Endothelial cell of umbilical vein (primary cell): ENCODE data around the gene TXK. TPM values are rescaled to one million over a fixed set of nuclear protein-coding genes. Genes with fewer than 3 reads are reported as not detected.
A peak's percentile ranks its signal among the peaks of the same experiment; 100 is the strongest.

Experiments used
- BruUV-seq: library from RNA; stranded (reverse); fragments of 400-500 nt; replicated peaks from 2 replicates; lab custom pipeline; 2021; lab: Mats Ljungman, UMichigan
- CTCF ChIA-PET: fragments of 300-600, 350-600 bp; sonication (Branson Sonifier 250); formaldehyde crosslinking; loops from one replicate; lab custom pipeline; 2021; ENCODE audit warnings: antibody characterized with exemption, inconsistent platforms; lab: Charles Lee
- POLR2A ChIA-PET: fragments of 300-600, 350-600 bp; sonication (Branson Sonifier 250); formaldehyde crosslinking; loops from one replicate; lab custom pipeline; 2021; ENCODE audit warnings: antibody characterized with exemption, inconsistent platforms; lab: Charles Lee
- DNase-seq: peaks from one replicate; pipeline ENCODE4 v3.0.0-alpha.2; 2011; ENCODE audit warnings: low read depth, low spot score
- FAIRE-seq: peaks from 2 replicates; lab custom pipeline; 2011; peaks lifted over from hg19 to GRCh38; lab: Jason Lieb, UNC
- H2AFZ ChIP-seq: 2 replicates; pipeline ENCODE4 v1.6.0; 2012; ENCODE audit warnings: low read depth, low read length, control low read depth, inconsistent platforms
- H3K27ac ChIP-seq: 2 replicates; pipeline ENCODE4 v1.5.1; 2011; ENCODE audit warnings: low read depth, mild to moderate bottlenecking, control low read depth, low read length, moderate library complexity; ENCODE audit not compliant: insufficient read depth
- H3K27me3 ChIP-seq, 2 experiments: 2 replicates each; pipeline versions ENCODE4 v1.6.0 to v1.6.1; 2011; ENCODE audit warnings: low read length in 2 of 2, mixed read lengths in 1 of 2; ENCODE audit not compliant: control insufficient read depth in 2 of 2, insufficient read depth in 2 of 2
- H3K36me3 ChIP-seq, 2 experiments: 2 replicates in 1 of 2; 3 replicates in 1 of 2; pipeline ENCODE4 v1.5.1; 2011; ENCODE audit warnings: low read length in 2 of 2, mild to moderate bottlenecking in 1 of 2, moderate library complexity in 1 of 2; ENCODE audit not compliant: control insufficient read depth in 2 of 2, insufficient read depth in 2 of 2; ENCODE audit errors: extremely low read depth in 1 of 2
- H3K4me1 ChIP-seq: 3 replicates; pipeline ENCODE4 v1.5.1; 2011; ENCODE audit warnings: mild to moderate bottlenecking, low read length; ENCODE audit not compliant: control insufficient read depth, insufficient read depth; ENCODE audit errors: extremely low read depth
- H3K4me2 ChIP-seq: 2 replicates; pipeline ENCODE4 v1.6.1; 2011; ENCODE audit warnings: low read length, control low read depth, mixed read lengths; ENCODE audit not compliant: insufficient read depth
- H3K4me3 ChIP-seq, 3 experiments: fragments of 200-600 bp in 1 of 3; sonication (generic), shearing (Covaris generic) in 1 of 3; replicated peaks in 1 of 3; 2 replicates each; pipeline ENCODE4 v1.5.1; 2011 to 2016; ENCODE audit warnings: control low read depth in 3 of 3, low read length in 3 of 3, mild to moderate bottlenecking in 2 of 3, inconsistent platforms in 1 of 3, low read depth in 1 of 3, moderate library complexity in 1 of 3; ENCODE audit not compliant: insufficient read depth in 1 of 3
- H3K79me2 ChIP-seq: 2 replicates; pipeline ENCODE4 v1.6.0; 2012; ENCODE audit warnings: low read length, inconsistent platforms; ENCODE audit not compliant: control insufficient read depth, insufficient read depth
- H3K9ac ChIP-seq: replicated peaks from 2 replicates; pipeline ENCODE3; 2011; ENCODE audit warnings: low read length, control low read depth; ENCODE audit not compliant: insufficient read depth; ENCODE audit errors: extremely low read depth
- H3K9me1 ChIP-seq: replicated peaks from 3 replicates; pipeline ENCODE4 v1.6.0; 2011; ENCODE audit warnings: mild to moderate bottlenecking, low read length; ENCODE audit not compliant: control insufficient read depth, insufficient read depth; ENCODE audit errors: extremely low read depth
- H3K9me3 ChIP-seq: replicated peaks from 2 replicates; pipeline ENCODE4 v1.5.1; 2012; ENCODE audit warnings: low read length, inconsistent platforms; ENCODE audit not compliant: control insufficient read depth, insufficient read depth
- H4K20me1 ChIP-seq: replicated peaks from 2 replicates; pipeline ENCODE3; 2011; ENCODE audit warnings: mild to moderate bottlenecking, low read length; ENCODE audit not compliant: control insufficient read depth, insufficient read depth; ENCODE audit errors: extremely low read depth
- EZH2 ChIP-seq: IDR thresholded peaks from 2 replicates; pipeline ENCODE4 v1.6.1; 2012; ENCODE audit warnings: borderline replicate concordance, low read depth, mild to moderate bottlenecking, moderate library complexity, low read length, inconsistent platforms; ENCODE audit not compliant: severe bottlenecking
- FOS ChIP-seq: IDR thresholded peaks from 2 replicates; pipeline ENCODE4 v1.6.1; 2011; ENCODE audit warnings: mild to moderate bottlenecking, low read length, moderate library complexity, borderline replicate concordance; ENCODE audit not compliant: insufficient read depth
- GATA2 ChIP-seq: IDR thresholded peaks from 2 replicates; pipeline ENCODE4 v1.7.0; 2011; ENCODE audit warnings: low read depth, mild to moderate bottlenecking, moderate library complexity, mixed read lengths, low read length; ENCODE audit not compliant: insufficient read length, insufficient read depth
- JUN ChIP-seq: IDR thresholded peaks from 2 replicates; pipeline ENCODE4 v1.6.1; 2011; ENCODE audit warnings: borderline replicate concordance, low read depth; ENCODE audit not compliant: insufficient read length, insufficient read depth
- MYC ChIP-seq: IDR thresholded peaks from one replicate; pipeline ENCODE4 v1.6.1; 2011; ENCODE audit warnings: mild to moderate bottlenecking, low read depth, low read length
- POLR2A ChIP-seq: IDR thresholded peaks from 2 replicates; pipeline ENCODE4 v1.6.1; 2012; ENCODE audit warnings: low read depth, mild to moderate bottlenecking, control low read depth, low read length
- POLR2AphosphoS5 ChIP-seq: IDR thresholded peaks from 2 replicates; pipeline ENCODE4 v1.6.1; 2012; ENCODE audit warnings: low read depth, mild to moderate bottlenecking, control low read depth, low read length, moderate library complexity; ENCODE audit not compliant: insufficient read depth
- dilution Hi-C: fragments of 300-500 bp; cut with MboI; formaldehyde crosslinking; loops from one replicate; pipeline ENCODE4 v1.15.0; 2019; ENCODE audit warnings: low sequenced_read_pairs; ENCODE audit not compliant: extremely low pct_ligation_motif_present
- intact Hi-C: fragments of 100-400 bp; cut with micrococcal nuclease; formaldehyde crosslinking; loops from one replicate; pipeline ENCODE4 v1.10.0; 2022
- polyA plus RNA-seq, 4 experiments: library from polyadenylated mRNA; depleted of rRNA in 3 of 4; stranded (reverse) in 3 of 4; unstranded in 1 of 4; fragments of >200 nt; gene quantifications; 2 replicates each; pipeline versions ENCODE4 v1.2.1 to v1.2.3, GENCODE V29; 2011 to 2012; ENCODE audit warnings: missing spikeins in 1 of 4
- total RNA-seq: library from RNA; stranded (reverse); gene quantifications from 2 replicates; pipeline ENCODE4 v1.2.3, GENCODE V29; 2021
- TF ChIP-seq, protein P1 (sequence below): IDR thresholded peaks from 2 replicates; pipeline ENCODE4 v1.6.1; 2011; ENCODE audit not compliant: insufficient read depth, insufficient read length
- TF ChIP-seq, protein P2 (sequence below), 2 donors: IDR thresholded peaks; 1 replicate in 1 of 2; 2 replicates in 1 of 2; pipeline ENCODE4 v1.5.1; 2011; ENCODE audit warnings: low read length in 2 of 2, mild to moderate bottlenecking in 2 of 2, moderate library complexity in 2 of 2, control low read depth in 1 of 2, inconsistent platforms in 1 of 2, low read depth in 1 of 2; ENCODE audit not compliant: insufficient read depth in 1 of 2; ENCODE audit errors: extremely low read depth in 1 of 2

TXK gene
- total and polyA plus RNA-seq, 2 donors (not counting 3 experiments of a cell fraction or from before 2014, with no cell fraction given) = 0.26 to 0.97 TPM

GRCh38 chr4:48078862-48079655 is 55.0 kb downstream of the TXK start:
- H3K9ac ChIP-seq = no peak overlapping the region
- H3K9me1 ChIP-seq = no peaks in the 10 kb centered on the region
- BruUV-seq = no TSS peak
- peak overlapping the region; percentile 37 for H3K27ac ChIP-seq
- H3K27me3 ChIP-seq = no peaks in the 10 kb centered on the region
- DNase-seq = no peak
- peak overlapping the region; percentile 45 for H2AFZ ChIP-seq
- H3K36me3 ChIP-seq = no peaks in the 10 kb centered on the region
- intact Hi-C loops (no loop called here), dilution Hi-C loops (no loop called here)
- peak overlapping the region; percentile 74 for H3K4me2 ChIP-seq
- no peak overlapping the region for H3K4me3 ChIP-seq
- ChIA-PET CTCF (interaction anchor here (0.6 to 1.9 kb wide), 4 partner anchors 44 to 144 kb away, joined by 3 to 10 read pairs (median 3); no protein-coding TSS in a partner anchor), POLR2A (no interaction called here)
- FAIRE-seq = peak; percentile 44
- no peak for TF ChIP-seq EZH2
- H3K79me2 ChIP-seq = no peaks in the 10 kb centered on the region
- H3K9me3 ChIP-seq = no peaks in the 10 kb centered on the region
- peaks cover 28% of the 10 kb centered on the region for H3K4me1 ChIP-seq
- H4K20me1 ChIP-seq = no peaks in the 10 kb centered on the region

- Histone ChIP-seq H3K79me2 (no peaks in the 10 kb centered on the region), H3K4me1 (peaks cover 28% of the 10 kb centered on the region), H3K4me3 (no peak overlapping the region), H3K4me2 (no peak overlapping the region), H4K20me1 (no peaks in the 10 kb centered on the region), H2AFZ (no peak overlapping the region), H3K9ac (no peak overlapping the region), H3K9me1 (no peaks in the 10 kb centered on the region), H3K27me3 (no peaks in the 10 kb centered on the region), H3K9me3 (no peaks in the 10 kb centered on the region), H3K27ac (no peak overlapping the region), H3K36me3 (no peaks in the 10 kb centered on the region)
- no TSS peak for BruUV-seq
- DNase-seq (no peak), FAIRE-seq (no peak)
- no peak for TF ChIP-seq GATA2
- TF ChIP-seq POLR2A = no peak
- no peak for TF ChIP-seq POLR2AphosphoS5
- TF ChIP-seq JUN = no peak
- TF ChIP-seq, protein P1, sequence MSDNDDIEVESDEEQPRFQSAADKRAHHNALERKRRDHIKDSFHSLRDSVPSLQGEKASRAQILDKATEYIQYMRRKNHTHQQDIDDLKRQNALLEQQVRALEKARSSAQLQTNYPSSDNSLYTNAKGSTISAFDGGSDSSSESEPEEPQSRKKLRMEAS = no peak
- no peak for TF ChIP-seq FOS
- no peak for TF ChIP-seq EZH2
- TF ChIP-seq MYC = no peak
- TF ChIP-seq, protein P2, sequence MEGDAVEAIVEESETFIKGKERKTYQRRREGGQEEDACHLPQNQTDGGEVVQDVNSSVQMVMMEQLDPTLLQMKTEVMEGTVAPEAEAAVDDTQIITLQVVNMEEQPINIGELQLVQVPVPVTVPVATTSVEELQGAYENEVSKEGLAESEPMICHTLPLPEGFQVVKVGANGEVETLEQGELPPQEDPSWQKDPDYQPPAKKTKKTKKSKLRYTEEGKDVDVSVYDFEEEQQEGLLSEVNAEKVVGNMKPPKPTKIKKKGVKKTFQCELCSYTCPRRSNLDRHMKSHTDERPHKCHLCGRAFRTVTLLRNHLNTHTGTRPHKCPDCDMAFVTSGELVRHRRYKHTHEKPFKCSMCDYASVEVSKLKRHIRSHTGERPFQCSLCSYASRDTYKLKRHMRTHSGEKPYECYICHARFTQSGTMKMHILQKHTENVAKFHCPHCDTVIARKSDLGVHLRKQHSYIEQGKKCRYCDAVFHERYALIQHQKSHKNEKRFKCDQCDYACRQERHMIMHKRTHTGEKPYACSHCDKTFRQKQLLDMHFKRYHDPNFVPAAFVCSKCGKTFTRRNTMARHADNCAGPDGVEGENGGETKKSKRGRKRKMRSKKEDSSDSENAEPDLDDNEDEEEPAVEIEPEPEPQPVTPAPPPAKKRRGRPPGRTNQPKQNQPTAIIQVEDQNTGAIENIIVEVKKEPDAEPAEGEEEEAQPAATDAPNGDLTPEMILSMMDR (IDR thresholded peaks at IDR 0.05; ENCODE audit: extremely low read depth in 1 of 2, insufficient read depth in 1 of 2, low read depth in 1 of 2, low read length in 2 of 2) = no peak
- dilution Hi-C loops (no loop called here), intact Hi-C loops (no loop called here)
- ChIA-PET POLR2A (no interaction called here), CTCF (interaction anchor here (1.0 to 1.9 kb wide), 4 partner anchors 44 to 143 kb away, joined by 3 to 11 read pairs (median 6); no protein-coding TSS in a partner anchor)
Observed at GRCh38 chr4:48078425-48078824, 55.6 kb downstream of the TXK start.
